NCI-H69 (cell line): ENCODE results near the gene CACNA2D1.

Experiments used
- DNase-seq: peaks from one replicate; lab custom pipeline; 2025; lab: John Stamatoyannopoulos, UW

CACNA2D1 gene

DNA sequence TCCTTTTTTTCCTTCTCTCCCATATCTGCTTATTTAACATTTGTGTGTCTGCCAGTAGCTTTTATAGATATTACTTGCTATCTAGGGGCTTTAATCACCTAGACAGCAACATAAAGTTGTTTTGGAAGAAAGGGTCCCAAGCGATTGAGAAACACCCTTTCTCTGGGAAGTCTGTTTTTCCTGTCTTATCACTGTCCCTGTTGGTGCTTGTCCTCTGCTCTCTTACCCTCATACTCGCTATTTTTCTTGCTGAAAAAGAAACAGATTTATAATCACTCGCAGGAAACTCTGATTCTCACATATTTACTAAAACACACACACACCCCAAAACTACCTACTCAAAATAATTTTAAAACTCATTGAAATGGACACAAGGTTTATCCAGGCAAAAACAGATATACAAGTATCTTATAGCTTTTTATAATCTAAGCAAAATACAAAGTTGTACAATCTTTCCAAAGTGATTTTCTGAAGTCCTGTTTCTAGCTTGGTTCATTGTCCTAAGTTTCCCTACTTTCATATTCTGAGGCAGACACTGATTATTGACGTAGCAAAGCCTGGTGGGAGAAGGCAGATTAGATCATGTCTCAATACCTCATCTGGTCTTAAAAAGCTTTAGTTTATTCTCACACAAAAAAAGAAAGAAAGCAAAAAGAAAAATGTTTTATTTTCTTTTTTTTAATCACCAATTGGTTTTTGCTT, 157.3 kb downstream of the CACNA2D1 start:
- DNase-seq, result peak; percentile 71

DNA sequence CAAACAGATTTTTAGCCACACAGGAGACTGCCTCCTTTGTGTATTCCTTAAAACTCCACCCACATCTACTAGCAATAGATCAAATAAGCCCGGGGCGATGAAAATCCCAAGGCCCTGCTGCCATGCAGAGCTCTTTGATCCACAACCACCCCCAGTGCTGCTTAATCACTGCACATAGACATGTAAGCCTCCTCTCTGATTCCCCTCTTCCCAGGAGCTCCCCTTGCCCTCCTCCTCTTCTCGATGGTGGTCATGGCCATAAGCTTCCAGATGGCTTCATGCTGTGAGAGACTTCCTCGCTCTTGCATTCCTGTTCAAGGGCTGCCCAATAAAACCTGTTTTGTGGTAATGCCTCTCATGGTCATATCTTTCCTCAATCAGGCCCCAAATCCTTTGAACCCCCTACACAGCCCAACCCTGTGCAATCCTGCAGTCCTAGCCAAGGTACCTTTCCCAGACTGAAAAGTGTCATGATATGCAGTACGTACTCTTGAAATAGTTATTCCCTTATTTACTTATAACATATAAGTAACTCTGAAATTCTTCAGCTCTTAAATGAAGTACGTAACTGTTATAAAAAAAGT, 158.5 kb downstream of the CACNA2D1 start:
- peak; percentile 99 for DNase-seq

DNA sequence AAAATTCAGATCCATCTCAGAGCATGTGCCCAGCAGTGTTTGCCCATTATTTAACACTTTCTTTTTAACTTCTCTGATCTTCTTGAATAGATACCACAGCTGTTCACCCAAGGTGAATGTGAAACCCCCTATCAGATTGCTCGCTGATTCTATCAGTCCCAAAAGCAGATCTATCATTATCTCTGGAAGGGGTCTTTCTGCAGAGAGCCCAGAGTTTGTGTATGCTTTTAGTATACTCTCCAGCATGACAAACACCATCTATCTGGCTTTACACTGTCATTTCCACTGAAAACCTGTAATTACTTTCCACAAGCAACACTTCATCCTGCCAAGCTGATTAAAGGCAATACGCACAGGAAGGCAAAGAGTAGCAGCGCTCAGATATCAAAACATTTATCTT, 168.2 kb downstream of the CACNA2D1 start:
- peak; percentile 99 for DNase-seq

DNA sequence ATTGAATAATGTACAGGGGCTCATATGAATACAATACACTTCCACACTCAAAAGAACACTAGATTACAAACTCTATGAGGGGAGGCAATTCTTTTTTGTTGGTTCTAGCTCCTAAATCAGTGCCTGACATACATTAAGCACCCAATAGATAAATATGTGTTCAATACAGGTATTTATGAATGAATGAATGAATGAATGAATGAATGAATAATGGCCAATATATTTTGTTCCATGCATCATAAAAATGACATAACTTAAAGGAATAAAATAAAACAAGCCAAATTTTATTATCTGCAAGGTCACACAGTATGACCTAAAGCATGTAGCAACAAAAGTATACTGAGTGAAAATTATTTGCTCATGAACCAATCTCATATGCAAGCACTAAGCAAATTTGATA, 168.9 kb downstream of the CACNA2D1 start:
- DNase-seq, result no peak

DNA sequence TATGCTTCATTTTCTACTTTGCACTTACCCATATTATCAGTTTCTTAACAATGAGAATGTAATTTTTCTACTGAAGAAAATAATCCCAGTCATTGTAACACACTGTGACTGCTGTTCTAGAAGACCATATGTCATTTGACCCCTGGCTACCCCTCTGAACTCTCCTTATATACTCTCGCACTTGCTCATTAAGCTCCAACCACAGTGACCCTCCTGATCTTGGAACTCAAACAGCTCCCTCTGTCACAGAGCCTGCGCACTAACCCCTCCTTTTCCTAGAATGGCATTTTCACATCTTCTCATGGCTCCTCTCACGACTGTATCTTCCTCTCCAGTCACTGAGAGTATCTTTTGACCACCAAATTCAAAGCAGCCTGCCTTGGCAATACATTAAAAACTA, 169.7 kb downstream of the CACNA2D1 start:
- DNase-seq, result peak; percentile 90

DNA sequence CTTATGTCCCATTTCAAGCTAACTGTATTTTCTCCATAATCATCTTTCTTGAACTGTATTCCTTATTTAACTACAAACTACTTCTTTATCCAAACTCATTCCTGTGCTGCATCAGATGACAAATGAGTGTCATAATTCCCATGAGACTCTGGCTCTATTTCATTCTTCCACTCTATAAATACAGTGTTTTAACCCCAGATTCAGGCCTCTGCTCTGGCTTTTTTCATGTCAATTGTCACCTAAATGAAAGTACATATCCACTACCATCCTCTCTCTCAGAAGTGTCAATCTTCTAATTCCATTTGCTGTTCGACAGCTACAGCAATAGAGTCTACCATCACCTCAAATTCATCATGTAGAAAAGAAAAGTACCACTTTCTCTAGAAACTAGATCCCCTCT, 172.7 kb downstream of the CACNA2D1 start:
- DNase-seq, result no peak

DNA sequence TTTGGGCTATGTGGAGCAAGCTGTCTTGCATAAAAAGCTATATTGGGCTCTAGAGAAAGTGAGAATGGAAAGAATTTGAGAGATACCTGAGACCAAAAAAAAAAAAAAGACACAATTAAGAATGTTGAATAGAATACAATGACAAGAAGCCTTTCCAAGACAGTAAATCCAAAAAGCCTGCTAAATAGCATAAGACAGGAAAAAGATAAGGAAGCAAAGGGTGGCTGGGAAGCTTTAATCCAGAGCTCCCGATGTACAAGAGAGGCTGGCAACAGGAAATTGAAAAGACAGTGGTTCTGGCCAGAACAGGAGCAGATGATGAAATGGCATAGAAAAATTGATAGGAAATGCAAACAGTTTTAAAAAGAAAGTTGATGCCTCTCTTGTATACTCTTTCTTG, 174.9 kb downstream of the CACNA2D1 start:
- peak; percentile 60 for DNase-seq

DNA sequence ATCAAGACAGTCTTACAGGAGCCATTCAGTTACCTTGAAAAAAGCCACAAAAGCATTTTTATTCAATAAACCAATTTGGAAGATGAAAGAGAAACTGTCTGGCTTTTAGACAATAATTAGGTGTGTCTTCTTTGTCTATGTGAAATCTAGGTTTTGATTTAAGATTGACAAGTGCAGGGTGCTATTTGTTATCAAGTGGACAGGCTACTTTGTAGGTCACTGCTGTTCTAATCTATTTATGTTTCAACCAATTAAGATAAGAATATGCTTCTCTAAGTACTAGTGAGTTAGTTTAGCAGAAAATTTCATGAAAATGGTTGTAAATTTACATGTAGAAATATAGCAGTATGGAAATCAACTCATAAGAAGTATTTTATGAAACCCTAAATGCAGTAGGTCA, 177.5 kb downstream of the CACNA2D1 start:
- no peak for DNase-seq

DNA sequence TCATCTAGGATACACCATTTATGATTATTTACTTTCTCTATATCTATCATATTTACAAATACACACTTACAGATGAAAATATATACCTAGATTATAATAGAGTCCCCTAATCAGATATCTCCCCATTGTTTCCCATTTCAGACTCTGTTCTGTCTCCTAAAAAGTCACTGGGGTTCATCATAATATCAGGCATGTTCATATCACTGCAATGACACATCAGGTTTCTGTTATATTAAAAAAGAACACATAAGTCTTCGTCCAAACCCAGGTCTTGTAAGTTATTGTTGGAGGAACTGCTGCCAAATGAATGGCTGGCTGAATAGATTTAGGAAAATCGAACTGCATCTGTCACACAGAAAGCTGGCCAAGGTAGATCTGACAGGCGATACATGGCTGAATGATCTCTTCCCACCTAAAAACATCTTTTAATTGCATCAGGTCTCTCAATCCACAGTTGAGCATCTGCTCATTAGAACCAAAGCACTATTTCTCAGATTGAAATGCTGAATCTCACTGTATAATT, 178.7 kb downstream of the CACNA2D1 start:
- peak; percentile 92 for DNase-seq

DNA sequence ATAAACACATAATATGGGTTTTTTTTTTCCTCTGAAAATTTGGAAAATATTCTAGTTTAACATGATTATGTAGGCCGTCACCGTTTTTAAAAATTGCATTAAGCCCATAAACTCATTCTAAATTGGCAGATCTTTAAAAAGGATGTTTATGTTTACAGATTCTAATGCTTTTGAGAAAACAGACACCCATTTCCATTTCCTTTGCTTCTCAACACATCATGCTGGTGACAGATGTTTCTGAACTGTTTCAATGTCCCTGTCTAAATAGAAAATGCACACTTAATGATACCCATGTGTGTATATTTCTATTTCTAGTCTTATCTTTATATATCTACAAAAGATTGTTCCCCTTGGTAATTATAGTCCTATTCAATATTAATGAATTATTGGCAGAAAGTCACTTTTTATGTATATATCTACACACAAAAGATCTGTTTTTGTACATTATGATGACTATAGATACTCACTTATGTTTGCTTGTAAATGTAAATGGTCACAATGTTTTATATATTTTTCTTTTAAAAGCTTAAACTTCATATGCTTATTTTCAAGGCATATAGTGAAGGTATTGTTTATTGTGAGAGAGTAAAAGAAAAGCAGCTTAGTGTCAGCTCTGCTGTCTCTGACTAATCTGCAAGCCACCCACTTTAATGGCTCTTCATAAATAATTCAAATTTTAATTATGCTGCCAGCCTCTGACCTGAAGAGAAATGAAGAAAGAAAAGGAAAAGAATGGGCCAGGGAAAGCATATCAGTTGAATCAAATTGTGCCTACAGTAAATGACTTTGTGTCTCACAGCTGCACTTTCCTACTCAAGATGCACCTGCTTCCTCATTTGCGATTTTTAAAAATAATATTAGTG, 179.4 kb downstream of the CACNA2D1 start:
- peak; percentile 94 for DNase-seq

DNA sequence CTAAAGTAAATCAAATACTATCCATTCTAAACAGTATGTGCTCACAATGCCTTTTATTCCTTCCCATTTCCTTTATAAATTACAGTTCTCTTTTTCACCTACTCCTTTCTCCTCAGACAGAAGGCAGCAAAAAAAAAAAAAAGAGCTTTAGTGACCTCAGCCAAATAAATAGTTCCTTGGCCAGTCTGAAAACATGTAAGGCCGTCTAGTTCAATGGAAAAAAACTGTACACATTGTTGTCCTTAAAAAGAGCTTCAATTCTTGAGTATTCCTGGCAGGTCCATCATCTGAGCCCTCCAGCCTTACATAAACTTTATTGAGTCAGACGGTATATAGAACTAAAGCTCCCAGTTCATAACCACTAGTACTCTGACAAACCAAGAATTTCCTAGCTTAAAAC, 185.4 kb downstream of the CACNA2D1 start:
- peak; percentile 79 for DNase-seq

DNA sequence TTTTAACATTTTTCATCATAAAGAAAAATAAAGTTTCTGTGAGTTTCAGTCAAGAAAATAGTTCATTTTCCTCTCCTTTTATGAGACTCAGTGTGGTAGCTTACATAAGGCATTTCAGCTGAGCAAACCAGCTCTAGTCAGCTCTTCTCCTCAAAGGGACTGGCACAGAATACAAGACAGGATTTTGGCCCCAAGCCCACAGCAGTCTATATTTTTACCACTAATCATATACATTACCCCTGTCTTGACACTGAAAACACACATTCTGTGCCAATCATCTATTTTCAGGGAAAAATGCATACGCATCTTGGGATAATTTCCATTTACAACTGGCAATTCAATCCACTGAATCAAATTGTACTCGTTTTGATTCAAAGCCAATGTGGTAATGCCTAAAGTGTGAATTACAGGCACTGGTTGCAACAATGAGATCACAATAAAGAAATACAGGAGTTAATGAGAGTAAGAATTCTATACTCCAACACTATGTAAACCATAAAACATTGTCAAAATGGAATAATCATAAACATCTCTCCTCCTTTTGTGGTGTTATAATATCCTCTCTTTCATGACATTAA, 186.4 kb downstream of the CACNA2D1 start:
- peak; percentile 99 for DNase-seq

DNA sequence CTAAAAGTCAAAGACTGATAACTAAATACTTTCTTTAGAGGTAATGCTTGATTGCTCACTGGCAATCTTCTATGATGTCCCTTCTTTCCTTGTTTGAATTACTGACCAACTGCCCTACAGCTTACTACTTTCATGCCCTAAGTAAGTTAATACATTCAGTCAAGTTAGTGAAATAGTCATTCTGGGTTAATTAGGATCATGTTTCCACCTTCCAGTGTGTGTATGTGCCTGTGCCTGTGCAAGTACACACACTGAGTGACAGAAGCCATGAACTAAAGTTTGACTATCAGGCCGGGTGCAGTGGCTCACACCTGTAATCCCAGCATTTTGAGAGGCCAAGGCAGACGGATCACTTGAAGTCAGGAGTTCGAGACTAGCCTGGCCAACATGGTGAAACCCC, 187.9 kb downstream of the CACNA2D1 start:
- peak; percentile 71 for DNase-seq

DNA sequence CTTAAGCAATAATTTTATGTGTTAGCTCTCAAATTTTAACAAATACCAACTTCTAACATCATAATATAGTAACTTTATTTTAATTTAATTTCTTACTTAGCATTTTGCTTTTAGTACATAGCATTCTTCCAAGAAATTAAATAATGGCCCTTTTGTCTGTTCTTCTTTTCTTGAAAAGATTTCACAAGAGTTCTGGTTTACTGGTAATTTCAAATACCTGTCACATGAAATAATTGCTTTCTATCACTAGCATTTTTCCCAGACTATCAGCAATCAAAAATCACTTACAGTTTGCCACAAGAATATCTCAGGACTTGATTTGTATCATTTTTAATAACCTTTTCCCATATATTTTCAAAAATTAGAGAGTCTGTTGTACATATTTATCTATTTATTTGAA, 193.0 kb downstream of the CACNA2D1 start:
- no peak for DNase-seq

DNA sequence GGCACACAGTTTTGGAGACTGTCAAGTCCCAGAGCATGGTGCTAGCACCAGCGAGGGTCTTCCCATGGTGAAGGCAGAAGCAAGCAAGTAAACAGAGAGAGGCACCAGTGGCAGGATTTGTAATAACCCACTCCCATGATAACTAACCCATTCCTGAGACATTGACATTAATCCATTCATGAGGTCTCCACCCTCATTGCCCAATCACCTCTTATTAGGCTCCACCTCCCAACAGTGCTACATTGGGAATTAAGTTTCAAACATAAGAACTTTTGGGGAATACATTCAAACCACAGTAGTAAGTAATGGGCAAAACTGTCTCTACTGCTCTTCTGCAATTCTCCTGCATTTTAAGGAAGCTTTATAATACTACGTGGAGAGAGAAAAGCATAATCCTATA, 193.6 kb downstream of the CACNA2D1 start:
- no peak for DNase-seq

DNA sequence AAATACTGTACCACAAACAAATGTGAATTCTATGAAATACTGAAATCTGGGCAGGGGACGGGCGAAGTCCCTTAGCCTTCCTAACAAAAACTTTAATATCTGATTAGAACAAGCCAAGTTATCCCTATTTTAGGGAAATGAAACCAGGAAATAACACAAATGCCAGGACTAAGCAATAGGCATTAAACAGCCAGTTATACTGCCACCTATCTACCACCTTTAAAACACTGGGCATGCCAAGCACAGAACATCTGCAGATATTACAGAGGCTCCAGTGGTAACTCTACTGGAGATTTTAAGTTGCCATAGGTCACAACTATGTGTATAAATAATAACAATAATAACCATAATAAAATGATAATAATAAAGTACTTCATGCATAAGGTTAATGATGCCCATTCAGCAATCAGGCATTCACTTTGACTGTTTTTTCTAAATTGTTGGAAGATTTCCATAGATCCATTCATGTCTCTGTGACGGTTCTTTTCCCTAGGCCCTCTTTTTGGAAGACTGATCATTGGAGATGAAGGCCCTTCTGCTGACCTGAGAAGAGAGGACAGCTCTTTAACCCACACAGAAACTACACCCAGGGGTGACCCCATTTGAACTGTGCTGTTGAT, 195.7 kb downstream of the CACNA2D1 start:
- DNase-seq, result peak; percentile 80

DNA sequence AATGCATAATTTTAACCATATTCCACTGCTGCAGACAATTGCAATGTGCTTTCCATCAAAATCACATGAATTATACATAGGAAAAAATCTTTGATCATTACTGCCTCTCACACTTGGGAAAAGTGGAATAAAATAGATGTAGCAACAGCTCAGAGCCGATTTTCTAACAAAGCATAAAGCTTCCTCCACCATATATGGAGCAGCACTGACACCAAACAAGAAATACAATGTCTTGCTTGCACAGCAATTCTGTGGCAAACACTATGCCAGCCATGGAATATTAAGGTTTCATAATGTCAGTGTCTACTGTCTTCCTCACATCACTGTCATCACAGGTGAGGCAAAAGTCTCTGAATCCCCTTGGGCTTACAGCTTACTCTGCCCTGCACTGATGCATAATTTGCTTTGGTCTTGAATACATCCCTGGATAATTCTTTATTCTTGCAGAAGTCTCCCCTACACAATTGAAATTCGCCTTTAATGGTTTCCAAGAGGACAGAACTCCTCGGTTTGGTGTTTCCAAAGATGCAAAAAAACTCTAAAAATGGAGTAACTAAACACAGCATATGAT, 198.5 kb downstream of the CACNA2D1 start:
- peak; percentile 84 for DNase-seq

DNA sequence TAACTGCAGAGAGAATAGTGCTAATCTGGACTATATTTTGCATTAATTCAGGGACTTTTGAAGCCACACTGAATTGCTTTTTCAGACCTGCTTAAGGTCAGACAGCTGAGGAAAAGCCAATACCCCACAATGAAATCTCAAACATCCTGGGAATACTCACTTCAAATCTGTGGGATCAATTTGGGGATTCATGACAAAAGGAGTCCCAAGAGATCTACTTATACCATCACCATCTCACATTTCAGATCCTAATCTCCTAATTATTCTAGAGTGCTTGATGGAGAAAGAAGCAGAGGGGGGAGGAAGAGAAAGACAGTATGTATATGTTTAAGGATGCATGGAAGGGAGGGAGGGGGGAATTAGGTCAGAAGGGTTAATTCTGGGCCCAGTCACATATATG, 202.2 kb downstream of the CACNA2D1 start:
- DNase-seq, result peak; percentile 94

DNA sequence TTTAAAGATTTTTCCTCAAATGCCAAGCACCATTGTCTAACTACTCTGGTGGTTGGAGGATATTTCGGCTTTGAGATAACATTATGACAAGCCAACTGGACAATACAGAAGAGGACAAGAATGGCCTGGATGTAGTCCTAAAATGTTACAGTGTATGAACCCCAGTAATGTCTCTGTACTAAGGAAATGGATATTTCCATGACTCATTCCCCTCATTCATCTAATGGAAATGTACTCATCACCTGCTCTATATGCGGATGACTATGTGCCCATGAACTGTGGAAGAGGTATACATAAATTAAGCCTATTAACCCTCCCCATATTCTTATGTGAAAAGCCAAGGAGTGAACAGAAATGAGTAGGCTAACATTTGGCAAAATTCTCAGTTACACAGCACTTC, 207.9 kb downstream of the CACNA2D1 start:
- peak; percentile 92 for DNase-seq

DNA sequence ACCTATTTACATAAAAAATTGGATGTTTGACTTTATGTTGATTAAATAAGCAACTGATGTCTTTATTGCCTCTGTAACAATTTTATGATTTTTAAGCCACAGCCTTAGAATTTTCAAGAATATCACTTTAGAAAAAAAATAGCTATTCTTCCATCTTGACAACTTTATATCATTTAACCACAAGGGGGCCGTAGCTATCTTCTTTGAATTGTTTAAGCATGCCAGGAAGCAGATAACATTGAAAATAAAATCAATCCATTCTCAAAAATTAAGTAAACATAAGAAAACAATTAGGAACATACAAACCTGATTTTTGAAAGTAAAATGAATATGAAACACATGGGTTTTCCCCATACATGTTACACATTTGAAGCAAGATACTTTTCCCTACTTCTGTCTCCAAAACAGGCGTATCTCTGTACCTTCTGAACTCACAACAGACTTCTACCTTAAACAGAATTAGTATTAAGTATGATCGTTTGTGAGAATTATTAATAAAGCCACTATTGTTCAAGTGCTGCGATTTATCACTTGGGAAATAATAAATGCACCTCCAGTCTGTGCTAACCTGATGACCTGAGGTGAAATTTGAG, 209.0 kb downstream of the CACNA2D1 start:
- DNase-seq, result peak; percentile 84
